Osteoblast (primary cell): ENCODE data around the gene PIGM. TPM values are rescaled to one million over a fixed set of nuclear protein-coding genes. Genes with fewer than 3 reads are reported as not detected.
A peak's percentile ranks its signal among the peaks of the same experiment; 100 is the strongest.

Source experiments
- DNase-seq: peaks from one replicate; pipeline ENCODE4 v3.0.0; 2011; ENCODE audit warnings: low spot score, mixed read lengths; ENCODE audit not compliant: insufficient read length; ENCODE audit errors: missing footprints
- H2AFZ ChIP-seq: 2 replicates; pipeline ENCODE4 v1.6.0; 2011; ENCODE audit warnings: mild to moderate bottlenecking, low read length
- H3K27ac ChIP-seq: 2 replicates; pipeline ENCODE4 v1.5.1; 2011; ENCODE audit warnings: mild to moderate bottlenecking, low read depth, low read length, moderate library complexity
- H3K27me3 ChIP-seq: 2 replicates; pipeline ENCODE4 v1.6.0; 2012; ENCODE audit warnings: mild to moderate bottlenecking, control low read depth, inconsistent platforms, low read length, moderate library complexity; ENCODE audit not compliant: insufficient read depth
- H3K36me3 ChIP-seq: 2 replicates; pipeline ENCODE4 v1.5.1; 2011; ENCODE audit warnings: mild to moderate bottlenecking, low read length, control low read depth, moderate library complexity; ENCODE audit not compliant: insufficient read depth
- H3K4me1 ChIP-seq: 2 replicates; pipeline ENCODE4 v1.5.1; 2011; ENCODE audit warnings: mild to moderate bottlenecking, low read length, control low read depth, moderate library complexity; ENCODE audit not compliant: insufficient read depth
- H3K4me2 ChIP-seq: 2 replicates; pipeline ENCODE4 v1.6.0; 2011; ENCODE audit warnings: mild to moderate bottlenecking, low read length; ENCODE audit not compliant: insufficient read depth
- H3K4me3 ChIP-seq: fragments of 200-600 bp; sonication (generic); 3 replicates; pipeline ENCODE4 v1.5.1; 2012; ENCODE audit warnings: mild to moderate bottlenecking, low read length, inconsistent platforms; ENCODE audit not compliant: insufficient read depth
- H3K79me2 ChIP-seq: 2 replicates; pipeline ENCODE4 v1.6.0; 2012; ENCODE audit warnings: mild to moderate bottlenecking, low read length, control low read depth, inconsistent platforms; ENCODE audit not compliant: insufficient read depth
- H3K9me3 ChIP-seq: 2 replicates; pipeline ENCODE4 v1.5.1; 2011; ENCODE audit warnings: low read depth, low read length, control low read depth
- H4K20me1 ChIP-seq: 2 replicates; pipeline ENCODE4 v1.6.0; 2012; ENCODE audit warnings: mild to moderate bottlenecking, low read length, control low read depth; ENCODE audit not compliant: insufficient read depth
- CTCF ChIP-seq: IDR thresholded peaks from 2 replicates; pipeline ENCODE4 v1.5.1; 2011; ENCODE audit warnings: mild to moderate bottlenecking, low read depth, low read length, moderate library complexity; ENCODE audit errors: extremely low read depth
- total RNA-seq: library from RNA; depleted of rRNA; stranded (reverse); fragments of >200 nt; gene quantifications from 2 replicates; pipeline ENCODE4 v1.2.3, GENCODE V29; 2012

PIGM gene
- total RNA-seq, 1 donor = 7.2 TPM

GRCh38 chr1:160004001-160004400 is 27.8 kb downstream of the PIGM start:
- no peak for TF ChIP-seq CTCF
- DNase-seq = no peak
- Histone ChIP-seq H4K20me1 (no peaks in the 10 kb centered on the region), H3K27ac (no peak overlapping the region), H3K79me2 (no peaks in the 10 kb centered on the region), H3K4me3 (no peak overlapping the region), H3K4me1 (peaks cover 4% of the 10 kb centered on the region), H3K9me3 (no peaks in the 10 kb centered on the region), H3K27me3 (peaks cover 4% of the 10 kb centered on the region), H3K4me2 (no peak overlapping the region), H2AFZ (no peak overlapping the region), H3K36me3 (no peaks in the 10 kb centered on the region)

DNA sequence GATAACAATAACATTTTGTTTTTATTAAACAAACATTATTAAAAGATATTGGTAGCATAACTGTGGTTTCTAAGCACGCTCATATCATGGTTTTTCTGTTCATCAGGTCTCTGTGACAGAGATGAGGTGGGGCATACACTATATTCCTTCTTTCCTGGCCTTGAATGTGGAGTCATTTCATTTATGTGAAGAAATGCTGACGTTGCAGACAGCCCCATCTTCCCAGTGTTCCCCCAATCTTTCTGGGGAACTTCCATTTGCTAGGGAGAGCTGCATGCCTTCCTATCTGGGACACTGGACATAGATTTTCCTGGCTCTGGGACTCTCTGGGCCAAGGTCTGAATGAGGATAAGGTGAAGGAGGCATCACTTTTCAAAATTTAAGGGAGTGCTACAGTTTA is 30.4 kb downstream of the PIGM start:
- Histone ChIP-seq H3K36me3 (no peaks in the 10 kb centered on the region), H4K20me1 (no peaks in the 10 kb centered on the region), H3K79me2 (no peaks in the 10 kb centered on the region), H2AFZ (no peak overlapping the region), H3K27ac (no peak overlapping the region), H3K4me1 (peaks cover 10% of the 10 kb centered on the region), H3K27me3 (no peaks in the 10 kb centered on the region), H3K4me3 (no peak overlapping the region), H3K4me2 (no peak overlapping the region), H3K9me3 (no peaks in the 10 kb centered on the region)
- no peak for TF ChIP-seq CTCF
- DNase-seq = no peak

GRCh38 chr1:159999204-159999603 is 32.6 kb downstream of the PIGM start:
- H2AFZ ChIP-seq = peak overlapping the region; percentile 69
- no peak for TF ChIP-seq CTCF
- no peak overlapping the region for H3K4me2 ChIP-seq
- DNase-seq = no peak
- H3K27me3 ChIP-seq = no peaks in the 10 kb centered on the region
- no peak overlapping the region for H3K27ac ChIP-seq
- H3K79me2 ChIP-seq = no peaks in the 10 kb centered on the region
- H3K4me3 ChIP-seq = no peak overlapping the region
- H4K20me1 ChIP-seq = no peaks in the 10 kb centered on the region
- peaks cover 19% of the 10 kb centered on the region for H3K4me1 ChIP-seq
- no peaks in the 10 kb centered on the region for H3K36me3 ChIP-seq
- H3K9me3 ChIP-seq = no peaks in the 10 kb centered on the region

GRCh38 chr1:159996653-159997052 is 35.1 kb downstream of the PIGM start:
- peak overlapping the region; percentile 67 for H3K27ac ChIP-seq
- no peaks in the 10 kb centered on the region for H4K20me1 ChIP-seq
- H3K4me1 ChIP-seq = peaks cover 25% of the 10 kb centered on the region
- H2AFZ ChIP-seq = no peak overlapping the region
- no peaks in the 10 kb centered on the region for H3K9me3 ChIP-seq
- H3K27me3 ChIP-seq = no peaks in the 10 kb centered on the region
- DNase-seq = peak; percentile 91
- H3K36me3 ChIP-seq = no peaks in the 10 kb centered on the region
- peak overlapping the region; percentile 62 for H3K4me2 ChIP-seq
- H3K79me2 ChIP-seq = no peaks in the 10 kb centered on the region
- H3K4me3 ChIP-seq = no peak overlapping the region
- no peak for TF ChIP-seq CTCF
